Hepatocyte (in vitro differentiated cells): ENCODE measurements around the gene NELL2. TPM values are rescaled to one million over a fixed set of nuclear protein-coding genes. Genes with fewer than 3 reads are reported as not detected.
A peak's percentile ranks its signal among the peaks of the same experiment; 100 is the strongest.

Experiments used
- DNase-seq: peaks from one replicate; pipeline ENCODE4 v3.0.0-alpha.2; 2016; ENCODE audit warnings: low spot score
- H2AFZ ChIP-seq: fragments of 200-600 bp; sonication (generic); 2 replicates; pipeline ENCODE4 v1.6.0; 2016; ENCODE audit warnings: antibody characterized with exemption, mild to moderate bottlenecking
- H3K27ac ChIP-seq: fragments of 200-600 bp; sonication (generic); 2 replicates; pipeline ENCODE4 v1.5.1; 2016; ENCODE audit warnings: mild to moderate bottlenecking
- H3K27me3 ChIP-seq: fragments of 200-600 bp; sonication (generic); 2 replicates; pipeline ENCODE4 v1.6.1; 2016
- H3K36me3 ChIP-seq: fragments of 200-600 bp; sonication (generic); replicated peaks from 2 replicates; pipeline ENCODE4 v1.5.1; 2016; ENCODE audit warnings: low read depth; ENCODE audit not compliant: insufficient read depth
- H3K4me1 ChIP-seq: fragments of 200-600 bp; sonication (generic); 2 replicates; pipeline ENCODE4 v1.5.1; 2016; ENCODE audit warnings: mild to moderate bottlenecking, moderate library complexity; ENCODE audit not compliant: insufficient read depth
- H3K4me2 ChIP-seq: fragments of 200-600 bp; sonication (generic); 2 replicates; pipeline ENCODE4 v1.6.0; 2016
- H3K4me3 ChIP-seq: fragments of 200-600 bp; sonication (generic); 2 replicates; pipeline ENCODE4 v1.5.1; 2016; ENCODE audit warnings: mild to moderate bottlenecking
- H3K79me2 ChIP-seq: fragments of 200-600 bp; sonication (generic); 2 replicates; pipeline ENCODE4 v1.6.0; 2017; ENCODE audit warnings: mild to moderate bottlenecking
- H3K9me2 ChIP-seq: fragments of 200-600 bp; sonication (generic); replicated peaks from 2 replicates; pipeline ENCODE4 v1.6.0; 2017; ENCODE audit warnings: mild to moderate bottlenecking; ENCODE audit not compliant: insufficient read depth
- H3K9me3 ChIP-seq: fragments of 200-600 bp; sonication (generic); 2 replicates; pipeline ENCODE4 v1.5.1; 2016; ENCODE audit warnings: low read depth, mild to moderate bottlenecking
- H4K20me1 ChIP-seq: fragments of 200-600 bp; sonication (generic); 2 replicates; pipeline ENCODE4 v1.6.0; 2016; ENCODE audit warnings: mild to moderate bottlenecking; ENCODE audit not compliant: insufficient read depth, poor library complexity, severe bottlenecking
- CTCF ChIP-seq: fragments of 200-600 bp; sonication (generic); IDR thresholded peaks from 2 replicates; pipeline ENCODE4 v1.5.1; 2016; ENCODE audit warnings: antibody characterized with exemption, mild to moderate bottlenecking; ENCODE audit not compliant: poor library complexity
- EZH2 ChIP-seq: fragments of 200-600 bp; sonication (generic); IDR thresholded peaks from 2 replicates; pipeline ENCODE4 v1.6.1; 2016; ENCODE audit warnings: antibody characterized with exemption, mild to moderate bottlenecking, borderline replicate concordance
- EZH2phosphoT487 ChIP-seq: fragments of 200-600 bp; sonication (generic); IDR thresholded peaks from one replicate; pipeline ENCODE4 v1.6.1; 2018; ENCODE audit warnings: antibody characterized with exemption, mild to moderate bottlenecking, low read depth, moderate library complexity; ENCODE audit not compliant: unreplicated experiment, severe bottlenecking
- WGBS: methylation state at CpG from one replicate; pipeline ENCODE4 v1.1.6; 2016; ENCODE audit warnings: low lambda C conversion rate; ENCODE audit errors: missing lambda C conversion rate; 5-methylcytosine and 5-hydroxymethylcytosine counted together
- polyA plus RNA-seq: library from polyadenylated mRNA; unstranded; fragments of >200 nt; fragmentation: Nextera tagmentation; extraction: Ambion mirVana; gene quantifications from 2 replicates; pipeline ENCODE4 v1.2.1, GENCODE V29; 2016
- total RNA-seq: library from RNA; depleted of rRNA; stranded (reverse); fragments of >200 nt; gene quantifications from 2 replicates; pipeline ENCODE4 v1.2.3, GENCODE V29; 2014

The NELL2 gene
- total and polyA plus RNA-seq, 2 experiments from 2014 or later: 7.4 to 31.3 TPM

GRCh38 chr12:44502681-44503080, 373.4 kb downstream of the NELL2 start:
- H3K9me2 ChIP-seq: no peaks in the 10 kb centered on the region
- no peak overlapping the region for H2AFZ ChIP-seq
- no peak for DNase-seq
- H3K9me3 ChIP-seq: no peaks in the 10 kb centered on the region
- TF ChIP-seq CTCF (no peak), EZH2 (no peak), EZH2phosphoT487 (no peak)
- no peaks in the 10 kb centered on the region for H3K79me2 ChIP-seq
- WGBS: 90% methylated on average over 14 of the region's 14 CpGs
- no peaks in the 10 kb centered on the region for H3K36me3 ChIP-seq
- no peak overlapping the region for H3K4me3 ChIP-seq
- no peaks in the 10 kb centered on the region for H3K4me1 ChIP-seq
- no peaks in the 10 kb centered on the region for H3K27me3 ChIP-seq
- no peak overlapping the region for H3K27ac ChIP-seq
- no peaks in the 10 kb centered on the region for H4K20me1 ChIP-seq
- no peak overlapping the region for H3K4me2 ChIP-seq

- TF ChIP-seq CTCF: no peak
- no peak for TF ChIP-seq EZH2phosphoT487
- TF ChIP-seq EZH2: no peak
- 97% methylated on average over 24 of the region's 24 CpGs for WGBS
Measured at GRCh38 chr12:44500423-44500822, 375.7 kb downstream of the NELL2 start.

GRCh38 chr12:44497044-44497443, 379.1 kb downstream of the NELL2 start:
- no peak overlapping the region for H3K4me3 ChIP-seq
- no peaks in the 10 kb centered on the region for H3K9me3 ChIP-seq
- DNase-seq: no peak
- no peaks in the 10 kb centered on the region for H3K9me2 ChIP-seq
- H2AFZ ChIP-seq: no peak overlapping the region
- no peaks in the 10 kb centered on the region for H4K20me1 ChIP-seq
- WGBS: 66% methylated on average over 1 of the region's 1 CpG
- H3K4me2 ChIP-seq: no peak overlapping the region
- H3K27me3 ChIP-seq: no peaks in the 10 kb centered on the region
- H3K36me3 ChIP-seq: no peaks in the 10 kb centered on the region
- no peaks in the 10 kb centered on the region for H3K4me1 ChIP-seq
- no peak overlapping the region for H3K27ac ChIP-seq
- TF ChIP-seq CTCF: peak; percentile 4
- TF ChIP-seq EZH2phosphoT487: no peak
- no peaks in the 10 kb centered on the region for H3K79me2 ChIP-seq

More at GRCh38 chr12:44500423-44500822, 375.7 kb downstream of the NELL2 start:
- Histone ChIP-seq H3K27me3 (no peaks in the 10 kb centered on the region), H3K4me2 (no peak overlapping the region), H3K27ac (no peak overlapping the region), H3K9me3 (no peaks in the 10 kb centered on the region), H4K20me1 (no peaks in the 10 kb centered on the region), H3K4me3 (no peak overlapping the region), H2AFZ (no peak overlapping the region), H3K36me3 (no peaks in the 10 kb centered on the region), H3K4me1 (no peaks in the 10 kb centered on the region), H3K79me2 (no peaks in the 10 kb centered on the region), H3K9me2 (no peaks in the 10 kb centered on the region)
- DNase-seq: peak; percentile 8

GRCh38 chr12:44490181-44490580, 385.9 kb downstream of the NELL2 start:
- Histone ChIP-seq H4K20me1 (no peaks in the 10 kb centered on the region), H3K36me3 (no peaks in the 10 kb centered on the region), H3K27me3 (no peaks in the 10 kb centered on the region), H3K79me2 (no peaks in the 10 kb centered on the region), H3K4me1 (no peaks in the 10 kb centered on the region), H3K4me2 (no peak overlapping the region), H3K9me3 (no peaks in the 10 kb centered on the region), H3K4me3 (no peak overlapping the region), H3K9me2 (no peaks in the 10 kb centered on the region), H2AFZ (no peak overlapping the region), H3K27ac (no peak overlapping the region)
- no peak for DNase-seq
- TF ChIP-seq EZH2phosphoT487 (no peak), EZH2 (no peak), CTCF (no peak)
